ENCODE results near the gene PITX1. TPM values are rescaled to one million over a fixed set of nuclear protein-coding genes. Genes with fewer than 3 reads are reported as not detected.

Gene PITX1
- total and polyA plus RNA-seq, 2 donors, result 0.05 to 0.46 TPM

- DNase-seq (ENCODE audit: low read depth in 6 of 9, low spot score in 9 of 9), result no peak
- no peaks in the 10 kb centered on the region for H3K36me3 ChIP-seq (ENCODE audit: control insufficient read depth in 2 of 2, insufficient read depth in 2 of 2, low read length in 1 of 2)
- peaks cover 13 to 47% of the 10 kb centered on the region in 2 donors for H3K27me3 ChIP-seq (ENCODE audit: control insufficient read depth in 2 of 2, insufficient read depth in 1 of 2, low read length in 1 of 2)
- H3K4me3 ChIP-seq (ENCODE audit: low read length in 2 of 2), result no peak overlapping the region
- H3K4me1 ChIP-seq (ENCODE audit: control insufficient read depth in 2 of 2, insufficient read depth in 2 of 2, low read length in 2 of 2), result no peaks in the 10 kb centered on the region
- no peaks in the 10 kb centered on the region for H3K9me3 ChIP-seq (ENCODE audit: control insufficient read depth in 2 of 2, insufficient read depth in 1 of 2, low read length in 1 of 2)
- 91% methylated on average over 5 of the region's 5 CpGs for WGBS
- H3K27ac ChIP-seq (ENCODE audit: low read depth in 1 of 2, low read length in 1 of 2), result no peak overlapping the region
These were observed 14.7 kb downstream of the PITX1 start for GRCh38 chr5:135019314-135019713.

GRCh38 chr5:135018457-135018856 is 15.6 kb downstream of the PITX1 start:
- Histone ChIP-seq H3K27ac (ENCODE audit: low read depth in 1 of 2, low read length in 1 of 2) (no peak overlapping the region), H3K36me3 (ENCODE audit: control insufficient read depth in 2 of 2, insufficient read depth in 2 of 2, low read length in 1 of 2) (no peaks in the 10 kb centered on the region), H3K9me3 (ENCODE audit: control insufficient read depth in 2 of 2, insufficient read depth in 1 of 2, low read length in 1 of 2) (no peaks in the 10 kb centered on the region), H3K4me3 (ENCODE audit: low read length in 2 of 2) (no peak overlapping the region), H3K27me3 (ENCODE audit: control insufficient read depth in 2 of 2, insufficient read depth in 1 of 2, low read length in 1 of 2) (peaks cover 10 to 39% of the 10 kb centered on the region in 2 donors), H3K4me1 (ENCODE audit: control insufficient read depth in 2 of 2, insufficient read depth in 2 of 2, low read length in 2 of 2) (no peaks in the 10 kb centered on the region)
- no peak for DNase-seq (ENCODE audit: low read depth in 6 of 9, low spot score in 9 of 9)
- WGBS, result 92% methylated on average over 4 of the region's 4 CpGs

GRCh38 chr5:135016861-135017290 is 17.2 kb downstream of the PITX1 start:
- no peak for DNase-seq (ENCODE audit: low read depth in 6 of 9, low spot score in 9 of 9)
- no peak overlapping the region for H3K4me3 ChIP-seq (ENCODE audit: low read length in 2 of 2)
- no peaks in the 10 kb centered on the region for H3K4me1 ChIP-seq (ENCODE audit: control insufficient read depth in 2 of 2, insufficient read depth in 2 of 2, low read length in 2 of 2)
- 95% methylated on average over 11 of the region's 11 CpGs for WGBS
- H3K36me3 ChIP-seq (ENCODE audit: control insufficient read depth in 2 of 2, insufficient read depth in 2 of 2, low read length in 1 of 2), result no peaks in the 10 kb centered on the region
- H3K27ac ChIP-seq (ENCODE audit: low read depth in 1 of 2, low read length in 1 of 2), result no peak overlapping the region
- no peaks in the 10 kb centered on the region for H3K9me3 ChIP-seq (ENCODE audit: control insufficient read depth in 2 of 2, insufficient read depth in 1 of 2, low read length in 1 of 2)
- peaks cover 9 to 36% of the 10 kb centered on the region in 2 donors for H3K27me3 ChIP-seq (ENCODE audit: control insufficient read depth in 2 of 2, insufficient read depth in 1 of 2, low read length in 1 of 2)

- H3K27ac ChIP-seq (ENCODE audit: low read depth in 1 of 2, low read length in 1 of 2), result no peak overlapping the region
- no peak for DNase-seq (ENCODE audit: low read depth in 6 of 9, low spot score in 9 of 9)
- 93% methylated on average over 6 of the region's 6 CpGs for WGBS
These were observed 18.1 kb downstream of the PITX1 start for GRCh38 chr5:135015942-135016341.

GRCh38 chr5:135013947-135014570 is 20.0 kb downstream of the PITX1 start:
- no peaks in the 10 kb centered on the region for H3K36me3 ChIP-seq (ENCODE audit: control insufficient read depth in 2 of 2, insufficient read depth in 2 of 2, low read length in 1 of 2)
- no peaks in the 10 kb centered on the region for H3K4me1 ChIP-seq (ENCODE audit: control insufficient read depth in 2 of 2, insufficient read depth in 2 of 2, low read length in 2 of 2)
- no peak overlapping the region for H3K27ac ChIP-seq (ENCODE audit: low read depth in 1 of 2, low read length in 1 of 2)
- peaks cover 3 to 17% of the 10 kb centered on the region in 2 donors for H3K27me3 ChIP-seq (ENCODE audit: control insufficient read depth in 2 of 2, insufficient read depth in 1 of 2, low read length in 1 of 2)
- no peak for DNase-seq (ENCODE audit: low read depth in 6 of 9, low spot score in 9 of 9)
- 92% methylated on average over 10 of the region's 10 CpGs for WGBS
- no peaks in the 10 kb centered on the region for H3K9me3 ChIP-seq (ENCODE audit: control insufficient read depth in 2 of 2, insufficient read depth in 1 of 2, low read length in 1 of 2)
- no peak overlapping the region for H3K4me3 ChIP-seq (ENCODE audit: low read length in 2 of 2)

More at GRCh38 chr5:135015942-135016341, 18.1 kb downstream of the PITX1 start:
- Histone ChIP-seq H3K4me1 (ENCODE audit: control insufficient read depth in 2 of 2, insufficient read depth in 2 of 2, low read length in 2 of 2) (no peaks in the 10 kb centered on the region), H3K36me3 (ENCODE audit: control insufficient read depth in 2 of 2, insufficient read depth in 2 of 2, low read length in 1 of 2) (no peaks in the 10 kb centered on the region), H3K4me3 (ENCODE audit: low read length in 2 of 2) (no peak overlapping the region), H3K9me3 (ENCODE audit: control insufficient read depth in 2 of 2, insufficient read depth in 1 of 2, low read length in 1 of 2) (no peaks in the 10 kb centered on the region), H3K27me3 (ENCODE audit: control insufficient read depth in 2 of 2, insufficient read depth in 1 of 2, low read length in 1 of 2) (peaks cover 3 to 32% of the 10 kb centered on the region in 2 donors)

GRCh38 chr5:135013445-135013844 is 20.6 kb downstream of the PITX1 start:
- Histone ChIP-seq H3K9me3 (ENCODE audit: control insufficient read depth in 2 of 2, insufficient read depth in 1 of 2, low read length in 1 of 2) (no peaks in the 10 kb centered on the region), H3K27me3 (ENCODE audit: control insufficient read depth in 2 of 2, insufficient read depth in 1 of 2, low read length in 1 of 2) (peaks cover 3 to 10% of the 10 kb centered on the region in 2 donors), H3K36me3 (ENCODE audit: control insufficient read depth in 2 of 2, insufficient read depth in 2 of 2, low read length in 1 of 2) (no peaks in the 10 kb centered on the region), H3K4me1 (ENCODE audit: control insufficient read depth in 2 of 2, insufficient read depth in 2 of 2, low read length in 2 of 2) (no peaks in the 10 kb centered on the region), H3K4me3 (ENCODE audit: low read length in 2 of 2) (no peak overlapping the region), H3K27ac (ENCODE audit: low read depth in 1 of 2, low read length in 1 of 2) (no peak overlapping the region)
- 96% methylated on average over 7 of the region's 7 CpGs for WGBS
- DNase-seq (ENCODE audit: low read depth in 6 of 9, low spot score in 9 of 9), result no peak

GRCh38 chr5:135012951-135013391 is 21.1 kb downstream of the PITX1 start:
- 95% methylated on average over 5 of the region's 5 CpGs for WGBS
- Histone ChIP-seq H3K9me3 (ENCODE audit: control insufficient read depth in 2 of 2, insufficient read depth in 1 of 2, low read length in 1 of 2) (no peaks in the 10 kb centered on the region), H3K4me1 (ENCODE audit: control insufficient read depth in 2 of 2, insufficient read depth in 2 of 2, low read length in 2 of 2) (no peaks in the 10 kb centered on the region), H3K36me3 (ENCODE audit: control insufficient read depth in 2 of 2, insufficient read depth in 2 of 2, low read length in 1 of 2) (no peaks in the 10 kb centered on the region), H3K27me3 (ENCODE audit: control insufficient read depth in 2 of 2, insufficient read depth in 1 of 2, low read length in 1 of 2) (peaks cover 3 to 9% of the 10 kb centered on the region in 2 donors), H3K27ac (ENCODE audit: low read depth in 1 of 2, low read length in 1 of 2) (no peak overlapping the region), H3K4me3 (ENCODE audit: low read length in 2 of 2) (no peak overlapping the region)
- no peak for DNase-seq (ENCODE audit: low read depth in 6 of 9, low spot score in 9 of 9)

- no peaks in the 10 kb centered on the region for H3K4me1 ChIP-seq (ENCODE audit: control insufficient read depth in 2 of 2, insufficient read depth in 2 of 2, low read length in 2 of 2)
- peaks cover under 1 to 8% of the 10 kb centered on the region in 2 donors for H3K27me3 ChIP-seq (ENCODE audit: control insufficient read depth in 2 of 2, insufficient read depth in 1 of 2, low read length in 1 of 2)
- no peak overlapping the region for H3K27ac ChIP-seq (ENCODE audit: low read depth in 1 of 2, low read length in 1 of 2)
- 96% methylated on average over 2 of the region's 2 CpGs for WGBS
- no peak for DNase-seq (ENCODE audit: low read depth in 6 of 9, low spot score in 9 of 9)
- H3K4me3 ChIP-seq (ENCODE audit: low read length in 2 of 2), result no peak overlapping the region
- H3K9me3 ChIP-seq (ENCODE audit: control insufficient read depth in 2 of 2, insufficient read depth in 1 of 2, low read length in 1 of 2), result no peaks in the 10 kb centered on the region
- H3K36me3 ChIP-seq (ENCODE audit: control insufficient read depth in 2 of 2, insufficient read depth in 2 of 2, low read length in 1 of 2), result no peaks in the 10 kb centered on the region
These were observed 21.9 kb downstream of the PITX1 start for GRCh38 chr5:135012033-135012588.

- Histone ChIP-seq H3K9me3 (ENCODE audit: control insufficient read depth in 2 of 2, insufficient read depth in 1 of 2, low read length in 1 of 2) (no peaks in the 10 kb centered on the region), H3K27me3 (ENCODE audit: control insufficient read depth in 2 of 2, insufficient read depth in 1 of 2, low read length in 1 of 2) (peaks cover 0 to 4% of the 10 kb centered on the region in 2 donors), H3K4me3 (ENCODE audit: low read length in 2 of 2) (no peak overlapping the region), H3K4me1 (ENCODE audit: control insufficient read depth in 2 of 2, insufficient read depth in 2 of 2, low read length in 2 of 2) (no peaks in the 10 kb centered on the region), H3K27ac (ENCODE audit: low read depth in 1 of 2, low read length in 1 of 2) (no peak overlapping the region), H3K36me3 (ENCODE audit: control insufficient read depth in 2 of 2, insufficient read depth in 2 of 2, low read length in 1 of 2) (no peaks in the 10 kb centered on the region)
- DNase-seq (ENCODE audit: low read depth in 6 of 9, low spot score in 9 of 9), result no peak
- 95% methylated on average over 4 of the region's 4 CpGs for WGBS
These were observed 22.5 kb downstream of the PITX1 start for GRCh38 chr5:135011355-135012032.

Measured in thymus (tissue), 11 donors.